Pulmonary artery endothelial cell (primary cell): ENCODE measurements around the gene JPT2. TPM values are rescaled to one million over a fixed set of nuclear protein-coding genes. Genes with fewer than 3 reads are reported as not detected.

Source experiments
- total RNA-seq: library from RNA; depleted of rRNA; stranded (reverse); fragments of >200 nt; gene quantifications from 2 replicates; pipeline ENCODE4 v1.2.3, GENCODE V29; 2014

JPT2 gene
- total RNA-seq, 1 donor from 2014 or later: 45.9 TPM

Other genes with a start within 250 kb of the JPT2 start
- not detected in 2 replicates for gene PERCC1, start 247.2 kb upstream of the JPT2 start, total RNA-seq
- 0.11 and 0.13 TPM in 2 replicates for gene CCDC154, start 233.7 kb upstream of the JPT2 start, total RNA-seq
- 48.3 and 73.8 TPM in 2 replicates for gene CLCN7, start 203.3 kb upstream of the JPT2 start, total RNA-seq
- not detected in 2 replicates for gene PTX4, start 189.3 kb upstream of the JPT2 start, total RNA-seq
- 19.1 and 22.9 TPM in 2 replicates for gene TELO2, start 184.9 kb upstream of the JPT2 start, total RNA-seq
- gene TMEM204, start 144.6 kb upstream of the JPT2 start, total RNA-seq: 24.6 and 25.7 TPM in 2 replicates
- 19.8 and 20.8 TPM in 2 replicates for gene IFT140, start 66.2 kb upstream of the JPT2 start, total RNA-seq
- 6.7 and 9.3 TPM in 2 replicates for gene CRAMP1, start 65.9 kb upstream of the JPT2 start, total RNA-seq
- gene MAPK8IP3, start 27.9 kb downstream of the JPT2 start, total RNA-seq: 27.4 and 31.2 TPM in 2 replicates
- 53.0 and 58.7 TPM in 2 replicates for gene NME3, start 93.3 kb downstream of the JPT2 start, total RNA-seq
- 5.9 and 7.1 TPM in 2 replicates for gene EME2, start 94.5 kb downstream of the JPT2 start, total RNA-seq
- gene MRPS34, start 94.9 kb downstream of the JPT2 start, total RNA-seq: 91.0 and 100 TPM in 2 replicates
- gene SPSB3, start 104.3 kb downstream of the JPT2 start, total RNA-seq: 39.4 and 44.8 TPM in 2 replicates
- gene NUBP2, start 104.7 kb downstream of the JPT2 start, total RNA-seq: 74.5 and 77.8 TPM in 2 replicates
- gene IGFALS, start 115.4 kb downstream of the JPT2 start, total RNA-seq: not detected in 2 replicates
- 76.2 and 78.9 TPM in 2 replicates for gene HAGH, start 148.5 kb downstream of the JPT2 start, total RNA-seq
- gene FAHD1, start 148.9 kb downstream of the JPT2 start, total RNA-seq: 91.9 and 93.0 TPM in 2 replicates
- 0.40 TPM in 1 of 2 replicates, not detected in the other for gene MEIOB, start 193.9 kb downstream of the JPT2 start, total RNA-seq
- not detected in 2 replicates for gene HS3ST6, start 240.1 kb downstream of the JPT2 start, total RNA-seq